ENCODE measurements around the gene VWCE. TPM values are rescaled to one million over a fixed set of nuclear protein-coding genes. Genes with fewer than 3 reads are reported as not detected.
A peak's percentile ranks its signal among the peaks of the same experiment; 100 is the strongest.

Gene VWCE
- total RNA-seq, 1 experiment from 2014 or later: 0.51 TPM

DNA sequence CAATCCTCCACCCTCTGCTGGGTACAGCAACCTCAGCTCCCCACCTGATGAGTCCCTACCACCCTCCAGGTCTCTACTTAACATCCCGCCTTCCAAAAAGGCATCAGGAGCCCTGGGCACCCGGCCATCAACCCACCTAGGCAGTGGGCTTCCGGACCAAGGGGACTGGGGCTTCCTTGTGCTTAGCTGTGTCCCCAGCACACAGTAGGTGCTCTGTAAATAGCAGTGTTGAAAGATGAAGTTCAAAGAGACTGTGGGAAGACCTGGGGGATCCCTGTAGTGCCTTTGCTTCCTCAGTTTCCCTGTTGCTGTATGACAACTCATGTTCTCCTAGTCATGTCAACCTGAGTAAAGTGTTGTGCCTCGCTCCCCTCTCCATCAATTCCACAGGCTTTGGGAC lies 21.0 kb downstream of the VWCE start:
- Histone ChIP-seq H3K4me1 (ENCODE audit: control insufficient read depth, insufficient read depth, low read length) (no peaks in the 10 kb centered on the region), H3K4me3 (ENCODE audit: low read depth in 2 of 2, low read length in 2 of 2) (no peak overlapping the region), H3K27me3 (ENCODE audit: control insufficient read depth, insufficient read depth, low read length) (no peaks in the 10 kb centered on the region), H3K27ac (ENCODE audit: low read length) (no peak overlapping the region), H3K9me3 (ENCODE audit: control insufficient read depth, insufficient read depth, low read depth, low read length) (no peaks in the 10 kb centered on the region), H3K36me3 (ENCODE audit: control insufficient read depth, insufficient read depth, low read length) (no peaks in the 10 kb centered on the region)
- intact Hi-C loops (cut with micrococcal nuclease; ENCODE audit: unreplicated experiment) (no loop called here), in situ Hi-C loops (cut with HindIII; ENCODE audit: low pct_unique_long_range_greater_than_20kb, low sequenced_read_pairs) (no loop called here)
- TF ChIP-seq, protein P1, sequence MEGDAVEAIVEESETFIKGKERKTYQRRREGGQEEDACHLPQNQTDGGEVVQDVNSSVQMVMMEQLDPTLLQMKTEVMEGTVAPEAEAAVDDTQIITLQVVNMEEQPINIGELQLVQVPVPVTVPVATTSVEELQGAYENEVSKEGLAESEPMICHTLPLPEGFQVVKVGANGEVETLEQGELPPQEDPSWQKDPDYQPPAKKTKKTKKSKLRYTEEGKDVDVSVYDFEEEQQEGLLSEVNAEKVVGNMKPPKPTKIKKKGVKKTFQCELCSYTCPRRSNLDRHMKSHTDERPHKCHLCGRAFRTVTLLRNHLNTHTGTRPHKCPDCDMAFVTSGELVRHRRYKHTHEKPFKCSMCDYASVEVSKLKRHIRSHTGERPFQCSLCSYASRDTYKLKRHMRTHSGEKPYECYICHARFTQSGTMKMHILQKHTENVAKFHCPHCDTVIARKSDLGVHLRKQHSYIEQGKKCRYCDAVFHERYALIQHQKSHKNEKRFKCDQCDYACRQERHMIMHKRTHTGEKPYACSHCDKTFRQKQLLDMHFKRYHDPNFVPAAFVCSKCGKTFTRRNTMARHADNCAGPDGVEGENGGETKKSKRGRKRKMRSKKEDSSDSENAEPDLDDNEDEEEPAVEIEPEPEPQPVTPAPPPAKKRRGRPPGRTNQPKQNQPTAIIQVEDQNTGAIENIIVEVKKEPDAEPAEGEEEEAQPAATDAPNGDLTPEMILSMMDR (IDR thresholded peaks at IDR 0.05): no peak
- TF ChIP-seq TCF7L2 (IDR thresholded peaks at IDR 0.05; ENCODE audit: low read depth, low read length) (no peak), SIN3A (IDR thresholded peaks at IDR 0.05; ENCODE audit: borderline replicate concordance, insufficient read depth, low read depth, low read length) (no peak), POLR2AphosphoS5 (IDR thresholded peaks at IDR 0.05; ENCODE audit: low read depth, low read length) (no peak)
- TF ChIP-seq, protein P2, sequence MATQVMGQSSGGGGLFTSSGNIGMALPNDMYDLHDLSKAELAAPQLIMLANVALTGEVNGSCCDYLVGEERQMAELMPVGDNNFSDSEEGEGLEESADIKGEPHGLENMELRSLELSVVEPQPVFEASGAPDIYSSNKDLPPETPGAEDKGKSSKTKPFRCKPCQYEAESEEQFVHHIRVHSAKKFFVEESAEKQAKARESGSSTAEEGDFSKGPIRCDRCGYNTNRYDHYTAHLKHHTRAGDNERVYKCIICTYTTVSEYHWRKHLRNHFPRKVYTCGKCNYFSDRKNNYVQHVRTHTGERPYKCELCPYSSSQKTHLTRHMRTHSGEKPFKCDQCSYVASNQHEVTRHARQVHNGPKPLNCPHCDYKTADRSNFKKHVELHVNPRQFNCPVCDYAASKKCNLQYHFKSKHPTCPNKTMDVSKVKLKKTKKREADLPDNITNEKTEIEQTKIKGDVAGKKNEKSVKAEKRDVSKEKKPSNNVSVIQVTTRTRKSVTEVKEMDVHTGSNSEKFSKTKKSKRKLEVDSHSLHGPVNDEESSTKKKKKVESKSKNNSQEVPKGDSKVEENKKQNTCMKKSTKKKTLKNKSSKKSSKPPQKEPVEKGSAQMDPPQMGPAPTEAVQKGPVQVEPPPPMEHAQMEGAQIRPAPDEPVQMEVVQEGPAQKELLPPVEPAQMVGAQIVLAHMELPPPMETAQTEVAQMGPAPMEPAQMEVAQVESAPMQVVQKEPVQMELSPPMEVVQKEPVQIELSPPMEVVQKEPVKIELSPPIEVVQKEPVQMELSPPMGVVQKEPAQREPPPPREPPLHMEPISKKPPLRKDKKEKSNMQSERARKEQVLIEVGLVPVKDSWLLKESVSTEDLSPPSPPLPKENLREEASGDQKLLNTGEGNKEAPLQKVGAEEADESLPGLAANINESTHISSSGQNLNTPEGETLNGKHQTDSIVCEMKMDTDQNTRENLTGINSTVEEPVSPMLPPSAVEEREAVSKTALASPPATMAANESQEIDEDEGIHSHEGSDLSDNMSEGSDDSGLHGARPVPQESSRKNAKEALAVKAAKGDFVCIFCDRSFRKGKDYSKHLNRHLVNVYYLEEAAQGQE (IDR thresholded peaks at IDR 0.05; ENCODE audit: insufficient read depth in 1 of 2, low read depth in 2 of 2, low read length in 1 of 2): no peak
- DNase-seq (ENCODE audit: low read depth, low spot score) (no peak), ATAC-seq (no peak)
- ChIA-PET CTCF (no interaction called here), POLR2A (no interaction called here)
- BruUV-seq (replicated peaks): no TSS peak

DNA sequence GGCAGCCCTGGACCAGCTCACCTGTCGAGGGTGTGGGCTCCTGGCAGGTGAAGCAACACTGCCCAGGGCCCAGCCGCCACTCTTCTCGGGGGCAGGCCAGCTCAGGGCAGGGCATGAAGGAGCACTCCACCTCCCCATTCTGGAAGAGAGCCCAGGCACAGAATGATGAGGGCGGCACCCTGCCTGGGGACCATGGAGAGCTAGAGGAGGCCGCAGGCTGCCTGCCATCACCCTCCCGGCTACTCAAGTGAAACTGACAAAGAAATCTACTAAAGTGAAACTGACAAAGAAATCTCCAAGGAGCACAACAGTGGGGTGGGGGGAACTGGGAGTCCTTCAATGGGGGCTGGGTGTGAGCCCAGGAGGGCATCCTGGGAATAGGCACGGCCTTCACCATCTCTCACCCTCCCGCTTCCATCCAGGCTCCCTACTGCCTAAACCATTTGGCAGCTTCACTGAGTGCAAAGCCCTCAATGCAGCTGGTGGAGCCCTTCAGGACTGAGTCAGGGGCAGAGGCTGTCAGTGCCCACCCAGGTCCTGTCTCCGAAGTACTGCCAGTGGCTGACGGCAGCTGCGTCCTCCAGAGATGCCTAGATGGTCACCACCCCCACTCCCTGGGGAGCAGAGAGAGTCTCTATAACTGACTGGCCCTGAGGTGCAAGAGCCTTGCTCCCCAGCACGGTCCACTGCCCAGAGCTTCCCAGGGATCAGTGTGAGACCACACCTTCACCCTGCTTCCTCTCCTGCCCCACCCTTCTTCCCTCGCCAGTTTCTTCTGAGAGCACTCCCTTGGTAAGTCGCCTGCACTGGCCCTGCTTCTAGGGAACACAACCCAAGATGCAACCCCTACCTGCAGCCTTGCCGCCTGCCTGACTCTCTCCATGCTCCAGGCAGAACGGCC lies 21.7 kb downstream of the VWCE start:
- Histone ChIP-seq H3K4me3 (ENCODE audit: low read depth in 2 of 2, low read length in 2 of 2) (no peak overlapping the region), H3K4me1 (ENCODE audit: control insufficient read depth, insufficient read depth, low read length) (no peaks in the 10 kb centered on the region), H3K27me3 (ENCODE audit: control insufficient read depth, insufficient read depth, low read length) (no peaks in the 10 kb centered on the region), H3K27ac (ENCODE audit: low read length) (no peak overlapping the region), H3K9me3 (ENCODE audit: control insufficient read depth, insufficient read depth, low read depth, low read length) (no peaks in the 10 kb centered on the region), H3K36me3 (ENCODE audit: control insufficient read depth, insufficient read depth, low read length) (no peaks in the 10 kb centered on the region)
- ATAC-seq: peak; percentile 52
- no TSS peak for BruUV-seq (replicated peaks)
- intact Hi-C loops (cut with micrococcal nuclease; ENCODE audit: unreplicated experiment): no loop called here
- POLR2A ChIA-PET: interaction anchor here (0.5 kb wide), 1 partner anchor 157 kb away, joined by 16 read pairs; the partner anchor contains the start of genes CPSF7 and SDHAF2
- no peak for DNase-seq (ENCODE audit: low read depth, low spot score)
- TF ChIP-seq POLR2AphosphoS5 (IDR thresholded peaks at IDR 0.05; ENCODE audit: low read depth, low read length) (no peak), TCF7L2 (IDR thresholded peaks at IDR 0.05; ENCODE audit: low read depth, low read length) (no peak), SIN3A (IDR thresholded peaks at IDR 0.05; ENCODE audit: borderline replicate concordance, insufficient read depth, low read depth, low read length) (no peak)
- TF ChIP-seq, protein P1 (IDR thresholded peaks at IDR 0.05): no peak
- TF ChIP-seq, protein P2 (IDR thresholded peaks at IDR 0.05; ENCODE audit: insufficient read depth in 1 of 2, low read depth in 2 of 2, low read length in 1 of 2): no peak
- in situ Hi-C loops (cut with HindIII; ENCODE audit: low pct_unique_long_range_greater_than_20kb, low sequenced_read_pairs): no loop called here
- CTCF ChIA-PET: interaction anchor here (0.7 kb wide), 1 partner anchor 8 kb away, joined by 9 read pairs; no protein-coding TSS in a partner anchor
